ENCODE measurements around the gene KRT28.

GRCh38 chr17:40775945-40776344, 23.8 kb downstream of the KRT28 start:
- no peak for TF ChIP-seq CTCF (IDR thresholded peaks at IDR 0.05; ENCODE audit: insufficient read depth, low read length, poor library complexity, severe bottlenecking)
- TF ChIP-seq EZH2phosphoT487 (conservative IDR thresholded peaks at IDR 0.05; ENCODE audit: low read length): no peak

Data from SU-DHL-6 (cell line).